Measurements from ENCODE around the gene TGIF2.

The TGIF2 gene

GRCh38 chr20:36541768-36542488, 31.5 kb upstream of the TGIF2 start:
- Histone ChIP-seq H3K27ac (ENCODE audit: low read length) (no peak overlapping the region), H3K9ac (ENCODE audit: low read length) (peak overlapping the region; percentile 83), H3K79me2 (ENCODE audit: low read length) (peaks cover 3% of the 10 kb centered on the region; the same call in 1 of the 2 replicates), H2AFZ (ENCODE audit: low read depth, low read length) (peak overlapping the region; percentile 68; the same call in 1 of the 2 replicates), H4K20me1 (ENCODE audit: insufficient read depth, low read length) (0 out of 2 replicates have a peak, but pooled peaks cover under 1% of the 10 kb centered on the region), H3K36me3 (replicated peaks; ENCODE audit: low read depth, low read length) (no peaks in the 10 kb centered on the region), H3K9me3 (ENCODE audit: insufficient read depth, low read length) (no peaks in the 10 kb centered on the region), H3K27me3 (ENCODE audit: low read depth, low read length) (no peaks in the 10 kb centered on the region), H3K4me1 (ENCODE audit: low read length) (peaks cover 21% of the 10 kb centered on the region), H3K4me3 (ENCODE audit: low read length) (peak overlapping the region; percentile 86), H3K4me2 (ENCODE audit: low read length) (peak overlapping the region; percentile 91)
- no peak for TF ChIP-seq EZH2phosphoT487 (IDR thresholded peaks at IDR 0.05; ENCODE audit: low read depth)
- peak; percentile 60 for TF ChIP-seq CTCF (IDR thresholded peaks at IDR 0.05; ENCODE audit: low read depth, low read length)

- no peak overlapping the region for H3K9ac ChIP-seq (ENCODE audit: low read length)
Measured at GRCh38 chr20:36542516-36543183, 30.7 kb upstream of the TGIF2 start.

GRCh38 chr20:36543184-36544133, 29.9 kb upstream of the TGIF2 start:
- Histone ChIP-seq H3K9ac (ENCODE audit: low read length) (no peak overlapping the region), H3K9me3 (ENCODE audit: insufficient read depth, low read length) (no peaks in the 10 kb centered on the region), H2AFZ (ENCODE audit: low read depth, low read length) (no peak overlapping the region), H4K20me1 (ENCODE audit: insufficient read depth, low read length) (0 out of 2 replicates have a peak, but pooled peaks cover 9% of the 10 kb centered on the region), H3K27ac (ENCODE audit: low read length) (no peak overlapping the region), H3K36me3 (replicated peaks; ENCODE audit: low read depth, low read length) (no peaks in the 10 kb centered on the region), H3K4me2 (ENCODE audit: low read length) (no peak overlapping the region), H3K4me1 (ENCODE audit: low read length) (peaks cover 26% of the 10 kb centered on the region), H3K4me3 (ENCODE audit: low read length) (no peak overlapping the region), H3K79me2 (ENCODE audit: low read length) (peaks cover 3% of the 10 kb centered on the region; the same call in 1 of the 2 replicates), H3K27me3 (ENCODE audit: low read depth, low read length) (no peaks in the 10 kb centered on the region)
- TF ChIP-seq EZH2phosphoT487 (IDR thresholded peaks at IDR 0.05; ENCODE audit: low read depth) (no peak), CTCF (IDR thresholded peaks at IDR 0.05; ENCODE audit: low read depth, low read length) (no peak)

More at GRCh38 chr20:36542516-36543183, 30.7 kb upstream of the TGIF2 start:
- Histone ChIP-seq H3K27me3 (ENCODE audit: low read depth, low read length) (no peaks in the 10 kb centered on the region), H3K36me3 (replicated peaks; ENCODE audit: low read depth, low read length) (no peaks in the 10 kb centered on the region), H3K4me2 (ENCODE audit: low read length) (peak overlapping the region; percentile 91), H3K9me3 (ENCODE audit: insufficient read depth, low read length) (no peaks in the 10 kb centered on the region), H3K4me3 (ENCODE audit: low read length) (no peak overlapping the region), H3K4me1 (ENCODE audit: low read length) (peaks cover 26% of the 10 kb centered on the region), H3K79me2 (ENCODE audit: low read length) (peaks cover 3% of the 10 kb centered on the region; the same call in 1 of the 2 replicates), H4K20me1 (ENCODE audit: insufficient read depth, low read length) (0 out of 2 replicates have a peak, but pooled peaks cover 8% of the 10 kb centered on the region), H3K27ac (ENCODE audit: low read length) (no peak overlapping the region), H2AFZ (ENCODE audit: low read depth, low read length) (no peak overlapping the region)
- TF ChIP-seq CTCF (IDR thresholded peaks at IDR 0.05; ENCODE audit: low read depth, low read length), result no peak
- no peak for TF ChIP-seq EZH2phosphoT487 (IDR thresholded peaks at IDR 0.05; ENCODE audit: low read depth)
